ENCODE measurements around the gene SOHLH2.

The SOHLH2 gene

GRCh38 chr13:36188441-36188840 lies 25.9 kb downstream of the SOHLH2 start:
- no peak for DNase-seq (ENCODE audit: low spot score)

DNA sequence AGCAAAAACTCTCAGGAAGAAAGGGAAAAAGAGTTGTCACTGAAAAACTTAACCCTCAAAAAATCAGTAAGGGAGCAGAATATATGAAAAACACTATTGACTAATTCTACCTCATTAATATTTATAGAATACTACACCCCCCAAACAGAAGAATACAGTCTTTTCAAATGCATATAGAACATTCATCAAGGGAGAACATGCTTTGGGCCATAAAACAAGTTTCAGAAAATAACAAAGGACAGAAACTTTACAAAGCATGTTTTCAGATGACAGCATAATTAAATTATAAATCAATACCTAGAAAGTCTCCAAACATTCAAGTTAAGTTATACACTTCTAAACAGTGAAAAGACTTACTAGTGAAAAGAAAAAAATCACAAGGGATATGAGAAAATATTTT lies 30.5 kb downstream of the SOHLH2 start:
- no peak for DNase-seq (ENCODE audit: low spot score)

DNA sequence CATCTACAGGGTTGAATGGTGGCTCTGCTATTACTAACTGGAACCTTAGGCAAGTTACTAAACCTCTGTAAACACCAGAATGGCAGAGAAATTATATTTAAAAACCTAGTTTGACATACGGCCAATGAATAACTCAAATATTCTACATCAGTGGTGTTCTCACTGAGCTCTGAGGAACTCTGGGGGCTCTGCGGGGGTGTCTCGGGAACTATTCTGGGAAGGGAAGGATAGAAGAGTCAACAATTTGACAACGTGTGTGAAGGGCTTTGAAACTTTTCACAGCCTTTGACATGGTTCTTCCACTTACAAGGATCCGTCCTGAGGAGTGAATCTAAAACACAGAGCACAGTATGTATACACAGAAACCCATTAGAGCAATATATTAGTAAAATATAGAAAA lies 38.7 kb downstream of the SOHLH2 start:
- DNase-seq (ENCODE audit: low spot score), result no peak

- DNase-seq (ENCODE audit: low spot score), result no peak
Observed at GRCh38 chr13:36174923-36175322, 39.4 kb downstream of the SOHLH2 start.

DNA sequence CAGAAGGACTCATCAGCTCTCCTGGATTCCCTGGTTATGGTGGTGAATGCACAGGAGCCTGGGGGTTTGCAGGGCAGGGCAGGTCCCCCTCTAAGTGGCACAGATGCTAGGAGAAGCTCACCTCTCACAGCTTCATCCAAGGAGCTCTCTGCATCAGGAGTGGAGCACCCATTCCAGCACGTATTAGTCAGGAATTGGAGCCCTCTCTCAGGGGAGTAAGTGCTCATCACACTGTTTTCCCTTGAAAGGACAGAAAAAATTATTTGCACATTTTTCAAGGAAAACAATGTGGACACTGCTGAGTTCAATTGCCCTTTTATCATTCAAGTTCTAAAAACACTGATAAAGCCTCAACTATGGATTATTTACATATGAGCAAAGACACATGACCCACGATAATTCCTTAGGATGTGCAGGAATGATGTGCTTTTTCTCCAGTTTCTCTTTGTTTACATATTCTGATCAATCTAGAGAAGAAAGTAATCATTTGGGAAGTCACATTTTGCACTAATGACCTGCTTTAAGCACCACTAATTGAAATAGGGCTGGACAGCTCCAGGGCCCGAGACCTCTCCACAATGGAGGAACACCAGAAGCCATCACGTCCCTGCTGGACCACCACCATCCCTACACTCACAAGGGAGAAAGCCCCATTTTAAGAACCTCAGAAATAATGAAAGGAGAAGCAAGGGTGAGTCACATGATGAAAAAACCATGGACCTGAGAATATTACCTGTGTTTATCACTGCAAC lies 40.6 kb downstream of the SOHLH2 start:
- no peak for DNase-seq (ENCODE audit: low spot score)

DNA sequence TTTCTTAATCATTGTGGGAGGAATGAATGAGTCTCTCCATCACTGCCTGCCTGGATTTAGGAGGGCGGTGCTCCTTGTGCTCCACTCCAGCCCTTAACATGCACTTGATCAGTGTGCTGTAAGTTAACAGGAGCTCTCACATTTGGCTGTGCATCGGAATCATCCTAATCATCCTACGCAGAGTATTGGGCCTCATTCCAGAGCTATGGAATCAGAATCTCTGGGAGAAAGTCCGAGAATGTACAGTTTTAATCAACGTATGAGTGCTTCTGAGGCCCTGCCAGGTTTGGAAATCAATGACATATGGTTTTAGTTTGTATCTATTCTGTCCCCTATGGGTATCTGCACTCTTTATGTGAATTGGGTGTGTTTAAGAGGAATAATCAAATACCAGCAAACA lies 48.3 kb downstream of the SOHLH2 start:
- no peak for DNase-seq (ENCODE audit: low spot score)

- no peak for DNase-seq (ENCODE audit: low spot score)
Observed at GRCh38 chr13:36163809-36164308, 50.5 kb downstream of the SOHLH2 start.

- DNase-seq (ENCODE audit: low spot score), result no peak
Observed at GRCh38 chr13:36163286-36163685, 51.1 kb downstream of the SOHLH2 start.

- DNase-seq (ENCODE audit: low spot score), result no peak
Observed at GRCh38 chr13:36160297-36160696, 54.1 kb downstream of the SOHLH2 start.

- DNase-seq (ENCODE audit: low spot score), result no peak
Observed at GRCh38 chr13:36158611-36159010, 55.7 kb downstream of the SOHLH2 start.

DNA sequence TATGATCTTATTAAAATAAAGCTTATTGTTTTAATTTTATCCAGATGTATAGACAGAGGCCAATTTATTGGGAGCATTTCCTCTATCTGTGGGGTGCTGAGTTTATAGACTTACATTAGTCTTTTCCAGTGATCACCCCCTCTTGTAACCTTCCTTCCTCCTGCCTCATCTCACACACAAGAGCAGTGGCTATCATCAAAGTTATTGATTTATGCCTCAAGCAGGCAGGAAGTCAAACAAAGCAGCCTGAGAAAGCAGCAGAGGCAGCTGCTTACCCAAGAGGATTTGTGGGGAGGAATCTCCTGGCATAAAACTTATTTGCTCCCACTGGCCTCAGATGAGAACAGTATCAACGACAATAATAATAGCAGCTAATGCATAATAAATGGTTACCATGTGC lies 56.9 kb downstream of the SOHLH2 start:
- DNase-seq (ENCODE audit: low spot score), result no peak

DNA sequence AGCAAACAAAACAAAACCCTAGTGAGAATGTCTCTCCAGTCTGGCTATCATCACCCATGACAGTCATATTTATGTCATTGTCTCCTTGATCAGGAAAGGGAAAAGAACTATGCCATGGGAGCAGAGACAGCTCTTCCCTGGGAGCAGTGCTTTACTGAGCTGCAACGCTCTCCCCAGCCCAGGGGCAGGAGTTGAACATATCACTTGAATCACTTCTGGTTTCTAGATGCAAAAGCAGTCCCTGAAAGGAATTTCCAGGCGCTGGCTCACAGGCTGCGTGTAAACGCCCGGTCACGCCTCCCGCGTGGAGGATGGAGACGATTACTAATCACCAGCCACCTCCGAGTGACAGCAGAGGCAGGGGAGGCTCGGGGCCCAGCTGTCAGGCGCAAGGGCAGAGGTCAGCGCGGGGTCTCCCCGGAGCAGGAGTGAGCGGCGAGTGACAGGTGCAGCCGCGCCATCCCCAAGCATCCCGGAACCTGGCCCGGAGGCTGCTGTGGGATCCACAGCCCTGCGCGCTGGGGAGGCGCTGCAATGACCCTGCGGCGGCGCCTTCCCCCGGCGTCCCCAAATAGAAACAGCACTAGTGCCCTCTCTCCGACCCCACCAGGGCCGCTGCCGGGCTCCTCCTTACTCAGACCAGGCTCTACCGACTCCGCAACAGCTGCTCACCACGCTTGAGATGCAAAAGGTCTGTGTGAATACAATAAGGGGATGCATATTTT lies 59.6 kb downstream of the SOHLH2 start:
- DNase-seq (ENCODE audit: low spot score), result no peak

- DNase-seq (ENCODE audit: low spot score), result no peak
Observed at GRCh38 chr13:36151591-36151990, 62.8 kb downstream of the SOHLH2 start.

GRCh38 chr13:36148446-36148845 lies 65.9 kb downstream of the SOHLH2 start:
- DNase-seq (ENCODE audit: low spot score), result no peak

- no peak for DNase-seq (ENCODE audit: low spot score)
Observed at GRCh38 chr13:36147330-36147729, 67.0 kb downstream of the SOHLH2 start.

DNA sequence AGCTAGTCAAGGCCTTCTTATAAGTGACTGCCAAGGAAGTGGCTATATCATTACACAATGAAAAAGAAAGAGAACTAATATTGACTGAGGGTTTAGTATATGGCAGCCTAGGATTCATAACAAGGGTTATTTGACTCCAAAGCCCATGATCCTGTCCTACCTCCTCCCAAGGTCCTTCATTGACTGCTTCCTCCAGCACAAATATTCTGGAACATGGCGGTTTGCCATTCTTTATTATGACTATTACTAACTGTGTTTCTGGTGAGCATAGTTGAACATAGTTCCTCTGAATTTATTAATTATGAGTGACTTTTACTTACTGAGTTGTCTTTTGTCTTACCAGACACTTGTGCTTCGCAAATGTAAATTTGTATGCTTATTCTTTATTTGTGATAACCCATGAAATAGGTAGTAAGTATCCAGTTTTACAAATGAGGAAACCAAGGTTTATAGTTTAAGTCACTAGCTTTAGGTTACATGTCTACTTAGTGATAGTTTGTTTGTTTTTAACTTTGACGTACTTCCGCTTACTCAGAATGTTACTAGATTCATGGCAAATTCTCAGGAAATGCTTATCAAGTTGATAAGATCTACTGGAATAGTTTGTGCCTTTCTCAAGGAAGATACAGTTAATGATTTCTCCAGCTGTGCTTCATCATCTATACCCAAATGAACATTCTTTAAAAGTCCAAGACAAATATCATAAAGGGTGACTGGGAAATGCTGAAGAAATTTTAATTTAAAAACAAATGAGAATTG lies 67.7 kb downstream of the SOHLH2 start:
- DNase-seq (ENCODE audit: low spot score), result no peak

GRCh38 chr13:36143738-36144137 lies 70.6 kb downstream of the SOHLH2 start:
- no peak for DNase-seq (ENCODE audit: low spot score)

GRCh38 chr13:36142735-36143134 lies 71.6 kb downstream of the SOHLH2 start:
- DNase-seq (ENCODE audit: low spot score), result no peak

DNA sequence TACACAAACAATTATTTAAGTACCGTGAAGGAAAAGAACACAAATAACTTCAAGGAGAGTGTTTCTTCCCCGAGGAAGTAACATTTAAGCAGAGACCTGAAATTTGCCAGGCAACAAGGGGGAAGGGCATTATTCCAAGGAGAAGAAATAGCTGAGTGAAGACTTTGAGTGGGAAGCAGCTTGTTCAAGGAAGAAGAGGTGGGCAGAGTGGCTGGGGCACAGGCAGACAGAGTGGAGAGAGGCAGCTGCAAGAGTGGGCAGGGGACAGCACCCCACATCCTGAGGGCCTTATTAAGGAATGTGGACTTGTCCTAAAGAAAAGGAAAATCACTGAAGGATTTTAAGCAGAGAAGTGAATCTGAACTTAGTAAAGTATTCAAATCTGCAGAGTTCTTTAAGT lies 78.5 kb downstream of the SOHLH2 start:
- no peak for DNase-seq (ENCODE audit: low spot score)

DNA sequence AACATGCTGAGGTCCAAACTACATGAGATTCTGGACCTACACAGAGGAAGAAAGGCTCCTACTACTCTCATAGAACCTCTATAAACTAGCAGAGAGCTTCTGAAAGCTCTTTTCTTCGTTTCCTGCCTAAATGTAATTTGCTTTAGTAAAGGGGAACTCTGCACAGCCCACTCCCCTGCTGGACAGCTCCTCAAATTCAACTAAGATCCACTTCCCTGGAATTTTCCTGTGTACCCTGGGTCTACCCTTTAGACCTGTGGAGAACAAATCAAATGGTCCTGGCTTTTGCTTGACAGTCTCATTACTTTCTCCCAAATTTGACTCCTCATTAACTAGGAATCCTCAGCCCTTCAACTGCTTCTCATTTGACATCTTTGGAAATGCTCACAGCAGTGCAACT lies 79.7 kb downstream of the SOHLH2 start:
- no peak for DNase-seq (ENCODE audit: low spot score)

DNA sequence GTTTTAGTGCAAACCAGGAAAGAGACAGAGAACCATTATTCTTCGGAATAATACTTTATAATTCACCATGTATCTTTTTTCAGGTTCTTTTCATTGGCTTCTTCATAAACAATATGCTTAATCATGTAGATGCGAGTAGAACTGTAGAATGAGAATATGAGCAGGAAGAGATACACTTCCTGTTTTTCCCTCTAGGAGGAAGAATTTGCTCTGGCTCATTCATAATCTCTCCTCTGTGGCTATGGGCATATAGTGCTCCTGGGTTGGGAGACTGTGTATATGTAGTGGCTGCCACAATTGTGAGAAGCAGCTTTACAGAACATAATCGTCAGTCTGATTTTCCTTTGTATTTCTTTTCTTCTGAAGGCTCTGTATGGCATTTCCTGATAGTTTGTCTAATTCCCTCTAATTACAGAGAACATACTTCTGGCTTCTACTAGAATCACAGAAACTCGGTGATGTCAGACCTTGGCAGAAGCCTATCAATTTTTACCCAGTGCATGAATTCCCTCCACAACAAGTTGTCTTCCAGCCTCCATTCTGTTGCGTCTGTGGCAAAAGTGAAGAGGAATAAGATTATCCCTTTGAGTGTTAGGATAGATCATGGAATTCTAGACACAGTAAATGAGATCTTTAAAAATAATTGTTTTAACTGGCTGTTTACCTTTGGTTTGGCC lies 80.3 kb downstream of the SOHLH2 start:
- no peak for DNase-seq (ENCODE audit: low spot score)

GRCh38 chr13:36132376-36132775 lies 82.0 kb downstream of the SOHLH2 start:
- no peak for DNase-seq (ENCODE audit: low spot score)

All from LoVo (cell line).